Testis (tissue), 3 donors: ENCODE measurements around the gene RNASE3. TPM values are rescaled to one million over a fixed set of nuclear protein-coding genes. Genes with fewer than 3 reads are reported as not detected.
"Not testable (repeated sequence)": the region's sequence is repeated elsewhere in the genome, so short reads cannot be mapped to it uniquely, and the experiment has no call there.

Experiments used
- DNase-seq: peaks from one replicate; pipeline ENCODE4 v3.0.0-alpha.2; 2019
- H3K27ac ChIP-seq, 2 donors: fragments of 200-600 bp; sonication (generic); one replicate each; pipeline ENCODE4 v1.5.1; 2019
- H3K27me3 ChIP-seq: fragments of 200-600 bp; sonication (generic); one replicate; pipeline ENCODE4 v1.5.1; 2019
- H3K36me3 ChIP-seq: fragments of 200-600 bp; sonication (generic); one replicate; pipeline ENCODE4 v1.5.1; 2017; ENCODE audit warnings: low read depth; ENCODE audit errors: missing control alignments
- H3K4me1 ChIP-seq: fragments of 200-600 bp; sonication (generic); one replicate; pipeline ENCODE4 v1.5.1; 2019
- H3K4me3 ChIP-seq, 2 donors: fragments of 200-600 bp; sonication (generic); one replicate each; pipeline ENCODE4 v1.5.1; 2017 to 2019
- H3K9me3 ChIP-seq: fragments of 200-600 bp; sonication (generic); one replicate; pipeline ENCODE4 v1.5.1; 2017
- POLR2A ChIP-seq: fragments of 450-650 bp; IDR thresholded peaks from one replicate; pipeline ENCODE4 v1.6.1; 2017; ENCODE audit warnings: antibody characterized with exemption, mild to moderate bottlenecking, moderate library complexity
- WGBS, 2 donors: methylation state at CpG; one replicate each; pipeline ENCODE4 v1.1.5; 2018; 5-methylcytosine and 5-hydroxymethylcytosine counted together
- intact Hi-C: fragments of 100-400 bp; cut with DNase I; formaldehyde crosslinking; loops from one replicate; pipeline ENCODE4 v1.15.1; 2023; ENCODE audit warnings: low total_unique reads
- polyA plus RNA-seq: library from polyadenylated mRNA; stranded (reverse); fragments of 350-450 nt; fragmentation: Illumina TruSeq; extraction: RNeasy Lipid Tissue Mini Kit (QIAGEN cat#74804); gene quantifications from one replicate; pipeline ENCODE4 v1.2.3, GENCODE V29; 2014; ENCODE audit warnings: low read depth, low replicate concordance; ENCODE audit not compliant: insufficient read depth
- total RNA-seq, 2 donors: library from RNA; depleted of rRNA; stranded (reverse); fragments of >200 nt; gene quantifications; one replicate each; pipeline ENCODE4 v1.2.3, GENCODE V29; 2016
- TF ChIP-seq, protein P1 (sequence below), 3 experiments: fragments of 450-650 bp in 2 of 3; fragments of 200-600 bp in 1 of 3; sonication (generic) in 1 of 3; IDR thresholded peaks; one replicate each; pipeline ENCODE4 v1.5.1; 2016 to 2019; ENCODE audit warnings: antibody characterized with exemption in 3 of 3, mild to moderate bottlenecking in 2 of 3, moderate library complexity in 1 of 3

RNASE3 gene
- total and polyA plus RNA-seq, 3 donors from 2014 or later: 0.50 to 1.4 (median 0.63) TPM

DNA sequence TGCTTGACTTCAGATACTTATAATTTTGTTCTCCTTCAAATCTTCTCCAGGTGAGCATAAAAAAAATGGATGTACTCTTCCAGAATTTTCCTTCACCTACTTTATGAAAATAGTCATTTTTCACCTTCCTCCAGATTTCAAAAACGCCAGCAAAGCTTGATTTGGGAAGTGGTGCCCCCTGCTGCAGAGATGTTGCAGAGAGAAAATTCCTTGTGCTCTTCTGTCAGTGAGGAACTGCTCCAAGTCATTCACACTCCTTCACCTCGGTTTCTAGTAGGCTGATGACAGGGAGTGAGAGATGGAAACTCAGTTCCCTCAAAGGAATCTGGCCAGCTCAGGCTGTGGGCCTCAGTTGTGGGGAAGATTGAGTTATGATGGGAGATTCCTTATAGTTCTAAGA, 24.2 kb upstream of the RNASE3 start:
- Histone ChIP-seq H3K27ac (no peak overlapping the region), H3K27me3 (no peaks in the 10 kb centered on the region), H3K36me3 (no peaks in the 10 kb centered on the region), H3K4me3 (no peak overlapping the region), H3K9me3 (no peaks in the 10 kb centered on the region), H3K4me1 (peaks cover 3% of the 10 kb centered on the region)
- intact Hi-C loops: no loop called here
- 13 to 21% methylated on average over 2 of the region's 2 CpGs for WGBS, 2 donors
- peak; percentile 66 for DNase-seq
- TF ChIP-seq, protein P1, sequence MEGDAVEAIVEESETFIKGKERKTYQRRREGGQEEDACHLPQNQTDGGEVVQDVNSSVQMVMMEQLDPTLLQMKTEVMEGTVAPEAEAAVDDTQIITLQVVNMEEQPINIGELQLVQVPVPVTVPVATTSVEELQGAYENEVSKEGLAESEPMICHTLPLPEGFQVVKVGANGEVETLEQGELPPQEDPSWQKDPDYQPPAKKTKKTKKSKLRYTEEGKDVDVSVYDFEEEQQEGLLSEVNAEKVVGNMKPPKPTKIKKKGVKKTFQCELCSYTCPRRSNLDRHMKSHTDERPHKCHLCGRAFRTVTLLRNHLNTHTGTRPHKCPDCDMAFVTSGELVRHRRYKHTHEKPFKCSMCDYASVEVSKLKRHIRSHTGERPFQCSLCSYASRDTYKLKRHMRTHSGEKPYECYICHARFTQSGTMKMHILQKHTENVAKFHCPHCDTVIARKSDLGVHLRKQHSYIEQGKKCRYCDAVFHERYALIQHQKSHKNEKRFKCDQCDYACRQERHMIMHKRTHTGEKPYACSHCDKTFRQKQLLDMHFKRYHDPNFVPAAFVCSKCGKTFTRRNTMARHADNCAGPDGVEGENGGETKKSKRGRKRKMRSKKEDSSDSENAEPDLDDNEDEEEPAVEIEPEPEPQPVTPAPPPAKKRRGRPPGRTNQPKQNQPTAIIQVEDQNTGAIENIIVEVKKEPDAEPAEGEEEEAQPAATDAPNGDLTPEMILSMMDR (IDR thresholded peaks at IDR 0.05): peak; percentile 30 to 43 (median 34)
- no peak for TF ChIP-seq POLR2A

DNA sequence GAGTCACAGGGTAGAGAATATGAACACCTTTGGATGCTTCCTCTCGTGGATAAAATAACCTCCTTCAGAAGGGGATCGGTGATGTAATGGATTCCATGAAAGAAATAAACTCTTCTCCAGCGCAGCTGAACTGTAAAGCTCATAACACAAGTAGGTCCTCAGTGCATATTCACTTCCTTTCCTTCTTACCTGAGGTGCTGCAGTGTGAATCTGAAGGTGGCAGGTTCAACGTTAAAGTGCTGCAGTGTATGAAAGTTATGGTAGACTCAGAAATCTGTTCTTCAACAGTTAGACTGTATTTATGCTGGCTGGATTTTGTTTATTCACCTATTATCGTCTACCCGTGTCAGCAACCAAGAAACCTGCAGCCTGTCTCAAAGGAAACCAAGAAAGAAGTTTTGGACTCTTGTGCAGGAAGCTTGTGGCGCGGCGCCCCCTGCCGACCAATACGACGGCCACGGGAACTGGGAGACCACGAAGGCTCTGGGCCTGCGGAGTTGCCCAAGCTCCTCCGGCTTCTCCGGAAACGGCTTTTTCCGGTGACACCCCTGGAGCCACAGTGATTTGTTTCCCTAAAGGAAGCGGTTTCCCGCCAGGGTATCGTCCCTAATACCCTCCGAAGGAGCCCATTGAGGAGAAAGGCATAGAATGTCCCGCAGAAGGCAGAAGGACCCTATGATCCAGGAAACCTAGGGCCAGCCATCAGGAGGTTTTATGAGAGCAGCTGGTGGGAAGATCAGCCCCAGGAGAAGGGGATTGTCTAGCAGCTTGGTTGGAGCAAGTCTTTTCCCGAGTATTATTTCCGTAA, 17.6 kb upstream of the RNASE3 start:
- TF ChIP-seq, protein P1 (IDR thresholded peaks at IDR 0.05): peak; percentile 61 to 77 (median 71)
- TF ChIP-seq POLR2A: no peak
- Histone ChIP-seq H3K4me3 (peak overlapping the region; percentile 13 to 21), H3K36me3 (no peaks in the 10 kb centered on the region), H3K27ac (no peak overlapping the region), H3K27me3 (no peaks in the 10 kb centered on the region), H3K4me1 (peaks cover 3% of the 10 kb centered on the region), H3K9me3 (no peaks in the 10 kb centered on the region)
- WGBS, 2 donors: 11 to 15% methylated on average over 18 to 26 of the region's 26 CpGs
- peak; percentile 92 for DNase-seq
- intact Hi-C loops: no loop called here

DNA sequence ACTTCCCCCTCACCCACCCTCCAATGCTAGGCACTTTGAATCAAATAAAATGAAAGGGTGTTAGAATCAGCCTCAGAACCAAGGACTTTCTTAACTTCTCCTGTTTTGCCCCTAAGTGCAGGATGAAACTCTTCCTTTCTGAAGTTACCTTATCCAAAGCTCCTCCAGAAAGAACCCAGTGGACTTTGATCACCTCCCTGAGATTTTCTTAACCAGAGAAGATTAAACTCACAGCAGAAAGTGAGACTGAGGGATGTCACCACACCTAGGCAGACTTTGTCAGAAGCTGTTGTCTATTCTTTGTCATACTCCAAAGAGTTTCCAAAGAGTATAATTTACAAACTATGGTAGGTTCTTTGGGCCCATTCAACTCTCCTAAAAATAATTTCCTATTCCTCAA, 14.2 kb upstream of the RNASE3 start:
- H3K36me3 ChIP-seq: no peaks in the 10 kb centered on the region
- DNase-seq: no peak
- H3K4me3 ChIP-seq: no peak overlapping the region
- H3K27ac ChIP-seq: no peak overlapping the region
- TF ChIP-seq POLR2A: no peak
- TF ChIP-seq, protein P1 (IDR thresholded peaks at IDR 0.05): no peak
- no peaks in the 10 kb centered on the region for H3K4me1 ChIP-seq
- intact Hi-C loops: no loop called here
- no peaks in the 10 kb centered on the region for H3K27me3 ChIP-seq
- no peaks in the 10 kb centered on the region for H3K9me3 ChIP-seq

DNA sequence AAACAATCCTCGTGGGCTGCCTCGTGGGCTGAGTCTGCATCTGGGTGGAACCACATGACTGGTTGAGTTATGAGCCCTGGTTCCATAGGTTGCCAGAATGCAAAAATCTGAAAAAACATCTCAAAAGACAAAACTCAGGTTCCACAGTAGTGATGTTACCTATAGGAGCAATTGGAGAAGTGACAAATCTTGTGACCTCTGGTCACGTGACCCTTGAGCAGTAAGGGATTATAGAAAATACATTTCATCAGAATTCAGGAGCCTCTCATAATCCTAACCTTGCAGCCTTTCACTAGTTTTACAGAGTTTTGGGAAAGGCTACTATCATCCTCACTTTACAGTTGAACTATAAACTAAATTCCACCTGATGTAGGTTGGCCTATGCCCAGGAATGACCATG, 12.5 kb upstream of the RNASE3 start:
- no peaks in the 10 kb centered on the region for H3K36me3 ChIP-seq
- 77 to 80% methylated on average over 3 of the region's 3 CpGs for WGBS, 2 donors
- intact Hi-C loops: no loop called here

DNA sequence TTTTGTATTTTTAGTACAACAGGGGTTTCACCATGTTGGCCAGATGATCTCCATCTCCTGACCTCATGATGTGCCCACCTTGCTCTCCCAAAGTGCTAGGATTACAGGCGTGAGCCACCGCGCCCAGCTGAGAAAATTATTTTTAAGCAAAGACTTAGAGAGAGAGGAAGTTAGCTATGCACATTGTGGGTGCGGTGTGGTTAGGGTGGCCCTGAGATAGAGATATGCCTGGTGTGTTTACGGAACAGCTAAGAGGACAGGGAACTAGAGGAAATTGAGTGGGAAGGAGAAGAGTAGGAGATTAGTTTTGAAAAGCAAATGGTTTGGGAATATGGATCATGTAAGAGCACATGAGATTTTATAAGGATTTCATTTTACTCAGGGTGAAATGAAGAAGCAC, 10.0 kb upstream of the RNASE3 start:
- H3K4me3 ChIP-seq, H3K27me3 ChIP-seq, intact Hi-C loops, H3K27ac ChIP-seq, H3K4me1 ChIP-seq, DNase-seq, H3K36me3 ChIP-seq, H3K9me3 ChIP-seq: not testable (repeated sequence)
- 73 to 80% methylated on average over 5 of the region's 5 CpGs for WGBS, 2 donors

More for the DNA sequence above, 12.5 kb upstream of the RNASE3 start:
- no peak for TF ChIP-seq POLR2A
- TF ChIP-seq, protein P1 (IDR thresholded peaks at IDR 0.05): no peak
- no peaks in the 10 kb centered on the region for H3K9me3 ChIP-seq
- DNase-seq: no peak
- no peak overlapping the region for H3K4me3 ChIP-seq
- H3K4me1 ChIP-seq: no peaks in the 10 kb centered on the region
- H3K27me3 ChIP-seq: no peaks in the 10 kb centered on the region
- no peak overlapping the region for H3K27ac ChIP-seq

DNA sequence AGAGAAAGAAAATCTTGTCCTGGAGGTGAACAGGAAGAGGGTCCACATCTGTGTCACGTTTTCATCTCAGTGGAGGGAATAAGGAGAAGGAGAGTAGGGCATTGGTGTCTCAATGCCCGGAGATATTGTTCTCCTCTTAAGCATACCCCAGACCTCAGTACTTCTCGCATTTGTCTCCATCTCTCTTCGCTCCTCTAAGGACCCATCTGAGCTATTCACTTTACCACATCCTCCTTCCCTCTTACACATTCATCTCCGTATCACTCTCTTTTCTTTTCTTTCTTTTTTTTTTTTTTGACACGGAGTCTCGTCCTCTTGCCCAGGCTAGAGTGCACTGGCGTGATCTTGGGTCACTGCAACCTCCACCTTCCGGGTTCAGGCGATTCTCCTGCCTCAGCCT, 8.4 kb upstream of the RNASE3 start:
- H3K4me3 ChIP-seq, H3K9me3 ChIP-seq, intact Hi-C loops, H3K27ac ChIP-seq, H3K27me3 ChIP-seq, H3K36me3 ChIP-seq, H3K4me1 ChIP-seq, DNase-seq: not testable (repeated sequence)
- no CpG with 5 or more reads among the region's 10 CpGs for WGBS, 2 donors

DNA sequence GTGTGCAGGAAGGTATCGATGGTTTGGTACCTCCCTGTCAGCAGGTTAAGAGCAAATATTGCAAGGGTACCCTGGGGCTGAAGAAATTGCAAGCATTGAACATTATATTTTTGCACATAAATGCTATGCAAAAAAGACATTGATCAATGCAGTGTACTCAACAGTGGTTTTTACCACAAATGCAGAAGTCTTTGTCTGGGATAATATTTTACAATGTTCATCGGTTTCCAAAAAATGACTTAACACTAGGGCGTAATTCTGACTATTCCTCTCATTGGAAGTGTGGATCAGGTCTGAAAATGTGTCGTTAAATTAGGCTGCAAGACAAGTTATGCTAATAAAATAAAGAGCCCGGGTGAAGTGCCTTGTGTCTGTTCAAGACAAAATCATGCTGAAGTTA, 2.8 kb upstream of the RNASE3 start:
- WGBS, 2 donors: 90 to 91% methylated on average over 5 of the region's 5 CpGs
- H3K4me3 ChIP-seq, H3K27ac ChIP-seq: not testable (repeated sequence)

DNA sequence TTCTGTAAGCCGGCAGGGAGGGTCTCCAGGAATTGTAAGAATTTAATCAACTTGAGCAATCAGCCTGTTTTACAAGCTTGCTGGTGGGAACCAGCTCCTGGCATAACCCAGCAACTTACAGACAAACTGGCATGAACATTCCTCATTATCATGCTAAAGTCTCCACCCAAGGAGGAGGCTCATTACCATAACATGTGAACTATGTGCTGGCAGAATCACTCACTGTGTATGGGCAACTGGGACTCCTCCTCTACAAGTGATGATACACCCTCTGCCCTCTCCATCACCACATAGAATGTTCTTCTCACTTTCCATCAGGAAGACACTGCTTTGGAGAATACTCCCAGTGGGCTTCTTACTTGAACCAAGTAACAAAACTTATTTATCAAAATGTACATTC, 4.1 kb downstream of the RNASE3 start:
- H3K4me3 ChIP-seq, DNase-seq, H3K4me1 ChIP-seq, H3K27ac ChIP-seq, H3K9me3 ChIP-seq, intact Hi-C loops, H3K27me3 ChIP-seq, H3K36me3 ChIP-seq: not testable (repeated sequence)
- 53 to 63% methylated on average over 1 of the region's 1 CpG for WGBS, 2 donors

More for the DNA sequence above, 2.8 kb upstream of the RNASE3 start:
- intact Hi-C loops, H3K27me3 ChIP-seq, DNase-seq, H3K9me3 ChIP-seq, H3K4me1 ChIP-seq, H3K36me3 ChIP-seq: not testable (repeated sequence)
